Testis (tissue), 3 donors: ENCODE data around the gene EPHA6. TPM values are rescaled to one million over a fixed set of nuclear protein-coding genes. Genes with fewer than 3 reads are reported as not detected.
"Not testable (repeated sequence)": the region's sequence is repeated elsewhere in the genome, so short reads cannot be mapped to it uniquely, and the experiment has no call there.

Experiments
- DNase-seq: peaks from one replicate; pipeline ENCODE4 v3.0.0-alpha.2; 2019
- H3K27ac ChIP-seq, 2 donors: fragments of 200-600 bp; sonication (generic); one replicate each; pipeline ENCODE4 v1.5.1; 2019
- H3K27me3 ChIP-seq: fragments of 200-600 bp; sonication (generic); one replicate; pipeline ENCODE4 v1.5.1; 2019
- H3K36me3 ChIP-seq: fragments of 200-600 bp; sonication (generic); one replicate; pipeline ENCODE4 v1.5.1; 2017; ENCODE audit warnings: low read depth; ENCODE audit errors: missing control alignments
- H3K4me1 ChIP-seq: fragments of 200-600 bp; sonication (generic); one replicate; pipeline ENCODE4 v1.5.1; 2019
- H3K4me3 ChIP-seq, 2 donors: fragments of 200-600 bp; sonication (generic); one replicate each; pipeline ENCODE4 v1.5.1; 2017 to 2019
- H3K9me3 ChIP-seq: fragments of 200-600 bp; sonication (generic); one replicate; pipeline ENCODE4 v1.5.1; 2017
- CTCF ChIP-seq, 3 experiments: fragments of 450-650 bp in 2 of 3; fragments of 200-600 bp in 1 of 3; sonication (generic) in 1 of 3; IDR thresholded peaks; one replicate each; pipeline ENCODE4 v1.5.1; 2016 to 2019; ENCODE audit warnings: antibody characterized with exemption in 3 of 3, mild to moderate bottlenecking in 2 of 3, moderate library complexity in 1 of 3
- POLR2A ChIP-seq: fragments of 450-650 bp; IDR thresholded peaks from one replicate; pipeline ENCODE4 v1.6.1; 2017; ENCODE audit warnings: antibody characterized with exemption, mild to moderate bottlenecking, moderate library complexity
- WGBS, 2 donors: methylation state at CpG; one replicate each; pipeline ENCODE4 v1.1.5; 2018; 5-methylcytosine and 5-hydroxymethylcytosine counted together
- intact Hi-C: fragments of 100-400 bp; cut with DNase I; formaldehyde crosslinking; loops from one replicate; pipeline ENCODE4 v1.15.1; 2023; ENCODE audit warnings: low total_unique reads
- polyA plus RNA-seq: library from polyadenylated mRNA; stranded (reverse); fragments of 350-450 nt; fragmentation: Illumina TruSeq; extraction: RNeasy Lipid Tissue Mini Kit (QIAGEN cat#74804); gene quantifications from one replicate; pipeline ENCODE4 v1.2.3, GENCODE V29; 2014; ENCODE audit warnings: low read depth, low replicate concordance; ENCODE audit not compliant: insufficient read depth
- total RNA-seq, 2 donors: library from RNA; depleted of rRNA; stranded (reverse); fragments of >200 nt; gene quantifications; one replicate each; pipeline ENCODE4 v1.2.3, GENCODE V29; 2016

The EPHA6 gene
- total and polyA plus RNA-seq, 3 donors from 2014 or later, result 9.8 to 33.0 (median 21.2) TPM

- Histone ChIP-seq H3K36me3 (no peaks in the 10 kb centered on the region), H3K27ac (no peak overlapping the region), H3K4me3 (no peak overlapping the region), H3K4me1 (no peaks in the 10 kb centered on the region), H3K27me3 (no peaks in the 10 kb centered on the region), H3K9me3 (no peaks in the 10 kb centered on the region)
- intact Hi-C loops, result no loop called here
- no peak for DNase-seq
- 74 to 94% methylated on average over 4 of the region's 4 CpGs for WGBS, 2 donors
- TF ChIP-seq CTCF (IDR thresholded peaks at IDR 0.05), result no peak
- no peak for TF ChIP-seq POLR2A
Measured at GRCh38 chr3:97510795-97511194, 696.4 kb downstream of the EPHA6 start.

- intact Hi-C loops, result no loop called here
- no peaks in the 10 kb centered on the region for H3K4me1 ChIP-seq
- no peaks in the 10 kb centered on the region for H3K9me3 ChIP-seq
- no peak for DNase-seq
- TF ChIP-seq POLR2A (no peak), CTCF (IDR thresholded peaks at IDR 0.05) (no peak)
- no peak overlapping the region for H3K27ac ChIP-seq
- 82 to 83% methylated on average over 2 of the region's 2 CpGs for WGBS, 2 donors
- no peaks in the 10 kb centered on the region for H3K27me3 ChIP-seq
- no peak overlapping the region for H3K4me3 ChIP-seq
- H3K36me3 ChIP-seq, result no peaks in the 10 kb centered on the region
Measured at GRCh38 chr3:97515076-97515475, 700.7 kb downstream of the EPHA6 start.

GRCh38 chr3:97530691-97531090 lies 716.3 kb downstream of the EPHA6 start:
- no peaks in the 10 kb centered on the region for H3K9me3 ChIP-seq
- H3K27ac ChIP-seq, result no peak overlapping the region
- WGBS, 2 donors, result 89 to 91% methylated on average over 2 of the region's 2 CpGs
- TF ChIP-seq CTCF (IDR thresholded peaks at IDR 0.05) (no peak), POLR2A (no peak)
- H3K27me3 ChIP-seq, result no peaks in the 10 kb centered on the region
- H3K36me3 ChIP-seq, result no peaks in the 10 kb centered on the region
- no peaks in the 10 kb centered on the region for H3K4me1 ChIP-seq
- DNase-seq, result no peak
- H3K4me3 ChIP-seq, result no peak overlapping the region
- intact Hi-C loops, result no loop called here

DNA sequence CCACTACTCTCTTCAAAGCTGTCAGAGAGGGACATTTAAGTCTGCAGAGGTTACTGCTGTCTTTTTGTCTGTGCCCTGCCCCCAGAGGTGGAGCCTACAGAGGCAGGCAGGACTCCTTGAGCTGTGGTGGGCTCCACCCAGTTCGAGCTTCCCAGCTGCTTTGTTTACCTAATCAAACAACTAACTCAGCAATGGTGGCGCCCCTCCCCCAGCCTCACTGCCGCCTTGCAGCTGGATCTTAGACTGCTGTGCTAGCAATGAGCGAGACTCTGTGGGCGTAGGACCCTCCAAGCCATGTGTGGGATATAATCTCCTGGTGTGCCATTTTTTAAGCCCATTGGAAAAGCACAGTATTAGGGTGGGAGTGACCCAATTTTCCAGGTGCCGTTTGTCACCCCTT lies 733.2 kb downstream of the EPHA6 start:
- 88 to 100% methylated on average over 5 to 6 of the region's 6 CpGs for WGBS, 2 donors
- intact Hi-C loops, H3K4me1 ChIP-seq, H3K36me3 ChIP-seq, H3K4me3 ChIP-seq, H3K9me3 ChIP-seq, DNase-seq, H3K27me3 ChIP-seq, H3K27ac ChIP-seq: not testable (repeated sequence)

DNA sequence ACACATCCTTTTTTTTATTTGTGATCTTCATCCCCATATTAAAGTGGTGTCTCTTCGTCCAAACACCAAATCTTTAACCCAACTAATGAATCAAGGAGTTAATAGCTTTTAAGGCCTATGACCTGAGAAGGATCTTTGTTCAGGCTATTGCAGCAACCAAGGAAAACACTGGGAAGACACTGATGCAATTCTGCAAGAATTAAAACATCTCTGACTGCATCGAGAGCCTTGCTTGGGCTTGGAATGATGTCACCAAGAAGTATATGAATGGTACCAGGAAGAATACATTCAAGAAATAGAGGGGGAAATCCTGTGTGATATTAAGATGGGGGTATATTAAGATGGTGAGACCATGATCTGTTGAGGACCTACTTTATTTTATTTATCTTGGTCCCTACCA lies 736.0 kb downstream of the EPHA6 start:
- no peak for TF ChIP-seq POLR2A
- TF ChIP-seq CTCF (IDR thresholded peaks at IDR 0.05), result no peak
- Histone ChIP-seq H3K27me3 (no peaks in the 10 kb centered on the region), H3K4me1 (no peaks in the 10 kb centered on the region), H3K27ac (no peak overlapping the region), H3K4me3 (no peak overlapping the region), H3K9me3 (no peaks in the 10 kb centered on the region), H3K36me3 (no peaks in the 10 kb centered on the region)
- 71 to 72% methylated on average over 2 of the region's 2 CpGs for WGBS, 2 donors
- intact Hi-C loops, result no loop called here
- DNase-seq, result no peak
